ENCODE measurements around the gene PLS3. TPM values are rescaled to one million over a fixed set of nuclear protein-coding genes. Genes with fewer than 3 reads are reported as not detected.

PLS3 gene
- total and polyA plus RNA-seq, 2 of the 13 experiments (the other 11 are each of a cell fraction or from before 2014, with no cell fraction given): 55.7 to 99.9 TPM

DNA sequence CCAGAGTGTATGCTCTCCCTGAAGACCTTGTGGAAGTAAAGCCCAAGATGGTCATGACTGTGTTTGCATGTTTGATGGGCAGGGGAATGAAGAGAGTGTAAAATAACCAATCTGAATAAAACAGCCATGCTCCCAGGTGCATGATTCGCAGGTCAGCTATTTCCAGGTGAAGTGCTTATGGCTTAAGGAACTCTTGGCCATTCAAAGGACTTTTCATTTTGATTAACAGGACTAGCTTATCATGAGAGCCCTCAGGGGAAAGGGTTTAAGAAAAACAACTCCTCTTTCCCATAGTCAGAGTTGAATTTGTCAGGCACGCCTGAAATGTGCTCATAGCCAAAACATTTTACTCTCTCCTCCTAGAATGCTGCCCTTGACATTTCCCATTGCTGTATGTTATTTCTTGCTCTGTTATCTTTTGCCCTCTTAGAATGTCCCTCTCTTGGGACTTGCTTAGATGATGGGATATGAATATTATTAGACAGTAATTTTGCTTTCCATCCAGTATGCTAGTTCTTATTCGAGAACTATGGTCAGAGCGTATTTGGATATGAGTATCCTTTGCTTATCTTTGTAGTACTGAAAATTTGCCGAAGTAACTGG lies 88.6 kb downstream of the PLS3 start:
- H3K27ac ChIP-seq (ENCODE audit: extremely low read length, insufficient read depth, low read length): no peak overlapping the region
- POLR2A ChIA-PET: no interaction called here
- ATAC-seq (no peak), DNase-seq (ENCODE audit: low spot score) (no peak), FAIRE-seq (no peak)
- H4K20me1 ChIP-seq (ENCODE audit: insufficient read depth, low read length): no peaks in the 10 kb centered on the region
- no peak for TF ChIP-seq ARID5B (CRISPR knock-in tag; IDR thresholded peaks at IDR 0.05)
- no peak for TF ChIP-seq ZKSCAN8 (CRISPR knock-in tag; IDR thresholded peaks at IDR 0.05; ENCODE audit: borderline replicate concordance)
- no peak for TF ChIP-seq FOXP1 (IDR thresholded peaks at IDR 0.05)
- no peak for TF ChIP-seq FOXP1 (CRISPR knock-in tag; IDR thresholded peaks at IDR 0.05)
- CTCF ChIA-PET (ENCODE audit: low intra/inter-chr PET ratio, low total read pairs): no interaction called here
- BruUV-seq (replicated peaks): no TSS peak
- no peak overlapping the region for H3K4me3 ChIP-seq (replicated peaks in 1 of 3; ENCODE audit: insufficient read depth in 1 of 3, low read depth in 2 of 3, low read length in 3 of 3)
- no peaks in the 10 kb centered on the region for H3K79me2 ChIP-seq (ENCODE audit: insufficient read depth, low read length)
- no peaks in the 10 kb centered on the region for H3K9me3 ChIP-seq (ENCODE audit: low read length)
- intact Hi-C loops (cut with micrococcal nuclease; ENCODE audit: unreplicated experiment) (loop anchor here (5.0 kb wide), 1 partner anchor 577 kb away; no protein-coding TSS in a partner anchor), in situ Hi-C loops (cut with HindIII; ENCODE audit: extremely low pct_ligation_motif_present, low pct_unique_long_range_greater_than_20kb) (loop anchor here (10.0 kb wide), 1 partner anchor 315 kb away; no protein-coding TSS in a partner anchor)
- no peak overlapping the region for H3K4me2 ChIP-seq (ENCODE audit: low read depth, low read length)
- H2AFZ ChIP-seq (ENCODE audit: low read length): no peak overlapping the region
- no peak overlapping the region for H3K9ac ChIP-seq (ENCODE audit: insufficient read depth, low read depth, low read length)
- 98% methylated on average over 5 of the region's 5 CpGs for whole genome bisulfite sequencing (ENCODE audit: low lambda C conversion rate)
- H3K4me1 ChIP-seq (ENCODE audit: insufficient read depth, low read length): no peaks in the 10 kb centered on the region
- H3K36me3 ChIP-seq (replicated peaks in 1 of 2; ENCODE audit: control insufficient read depth in 1 of 2, insufficient read depth in 2 of 2, low read length in 2 of 2): peaks cover 0 to 1% of the 10 kb centered on the region in 2 experiments; a peak in 3 of 5 replicates
- no peaks in the 10 kb centered on the region for H3K27me3 ChIP-seq (ENCODE audit: control insufficient read depth in 1 of 2, insufficient read depth in 2 of 2, low read length in 2 of 2)

DNA sequence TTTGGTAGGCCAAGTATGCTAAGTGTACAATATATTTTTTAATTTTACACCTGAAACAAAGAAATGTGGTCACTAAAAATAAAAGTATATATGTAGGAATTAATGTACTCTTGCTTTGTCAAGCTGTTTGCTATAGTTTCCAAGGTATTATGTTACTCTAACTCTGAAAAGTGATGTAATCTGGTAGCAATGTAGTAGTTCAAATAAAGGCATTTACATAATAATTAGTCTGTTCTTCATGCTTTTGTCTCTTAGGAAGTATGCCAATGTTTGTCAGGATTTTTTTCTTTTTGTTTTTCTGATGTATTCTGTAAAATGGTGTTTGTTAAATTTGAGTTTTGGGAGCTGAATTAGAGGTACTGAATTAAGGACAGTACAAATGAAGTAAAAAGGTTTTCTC lies 89.5 kb downstream of the PLS3 start:
- FAIRE-seq (no peak), ATAC-seq (no peak), DNase-seq (ENCODE audit: low spot score) (no peak)
- Histone ChIP-seq H3K27me3 (ENCODE audit: control insufficient read depth in 1 of 2, insufficient read depth in 2 of 2, low read length in 2 of 2) (no peaks in the 10 kb centered on the region), H4K20me1 (ENCODE audit: insufficient read depth, low read length) (no peaks in the 10 kb centered on the region), H3K79me2 (ENCODE audit: insufficient read depth, low read length) (no peaks in the 10 kb centered on the region), H3K4me3 (replicated peaks in 1 of 3; ENCODE audit: insufficient read depth in 1 of 3, low read depth in 2 of 3, low read length in 3 of 3) (no peak overlapping the region), H3K4me1 (ENCODE audit: insufficient read depth, low read length) (no peaks in the 10 kb centered on the region), H3K36me3 (replicated peaks in 1 of 2; ENCODE audit: control insufficient read depth in 1 of 2, insufficient read depth in 2 of 2, low read length in 2 of 2) (peaks cover 0 to 1% of the 10 kb centered on the region in 2 experiments; a peak in 3 of 5 replicates), H3K9me3 (ENCODE audit: low read length) (no peaks in the 10 kb centered on the region), H3K4me2 (ENCODE audit: low read depth, low read length) (no peak overlapping the region), H2AFZ (ENCODE audit: low read length) (no peak overlapping the region), H3K27ac (ENCODE audit: extremely low read length, insufficient read depth, low read length) (no peak overlapping the region), H3K9ac (ENCODE audit: insufficient read depth, low read depth, low read length) (no peak overlapping the region)
- ChIA-PET POLR2A (no interaction called here), CTCF (ENCODE audit: low intra/inter-chr PET ratio, low total read pairs) (interaction anchor here (1.4 kb wide), 1 partner anchor 40 kb away, joined by 7 read pairs; no protein-coding TSS in a partner anchor)
- in situ Hi-C loops (cut with HindIII; ENCODE audit: extremely low pct_ligation_motif_present, low pct_unique_long_range_greater_than_20kb): no loop called here
- intact Hi-C loops (cut with micrococcal nuclease; ENCODE audit: unreplicated experiment): loop anchor here (5.0 kb wide), 1 partner anchor 578 kb away; no protein-coding TSS in a partner anchor
- TF ChIP-seq FOXP1 (IDR thresholded peaks at IDR 0.05): no peak
- TF ChIP-seq FOXP1 (CRISPR knock-in tag; IDR thresholded peaks at IDR 0.05): no peak
- TF ChIP-seq ADNP (CRISPR knock-in tag; IDR thresholded peaks at IDR 0.05): no peak
- BruUV-seq (replicated peaks): no TSS peak
